ENCODE measurements around the gene NOXA1. TPM values are rescaled to one million over a fixed set of nuclear protein-coding genes. Genes with fewer than 3 reads are reported as not detected.

The NOXA1 gene
- total RNA-seq, 1 donor from 2014 or later, result 6.9 TPM

DNA sequence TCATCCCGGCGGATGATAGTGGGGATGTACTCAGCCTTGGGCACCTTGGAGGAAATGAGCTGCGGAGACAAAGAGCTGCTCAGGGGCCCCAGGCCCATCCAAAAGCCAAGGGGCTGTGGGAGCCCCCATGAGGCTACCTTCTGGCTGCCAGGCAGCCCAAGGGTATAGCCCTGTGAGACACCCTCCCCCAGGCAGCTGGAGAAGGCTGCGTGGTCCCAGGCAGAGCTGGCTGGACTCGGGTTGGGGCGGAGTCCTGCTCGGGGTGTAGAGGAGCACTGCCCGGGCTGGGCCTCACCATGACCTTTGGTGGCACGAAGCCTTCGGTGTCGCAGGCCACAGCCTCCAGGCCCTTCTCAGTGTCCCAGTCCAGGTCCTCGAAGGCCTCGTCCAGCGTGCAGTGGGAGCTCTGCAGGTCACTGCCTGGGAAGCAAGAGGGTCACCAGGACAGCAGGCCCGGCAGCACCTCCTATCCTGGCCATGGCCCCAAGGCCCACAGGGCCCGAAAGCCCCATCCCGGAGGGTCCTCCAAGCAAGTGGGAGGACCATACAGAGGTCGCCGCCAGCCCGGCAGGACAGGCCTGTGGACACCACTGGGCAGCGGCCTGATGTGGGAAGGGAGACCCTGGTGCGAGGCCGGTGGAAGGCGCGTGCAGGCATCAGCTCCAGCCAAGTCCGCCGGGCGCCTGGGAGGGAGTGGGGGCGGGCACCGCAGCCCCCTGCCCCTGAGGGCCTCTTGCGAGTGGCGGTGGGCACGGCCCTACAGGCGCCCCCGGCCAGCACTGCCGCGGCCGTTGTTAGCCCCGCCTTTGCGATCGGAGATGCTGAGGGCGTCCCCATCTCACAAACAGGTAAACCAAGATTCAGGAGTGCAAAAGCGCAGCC lies 29.8 kb downstream of the NOXA1 start:
- ATAC-seq (peak; percentile 2), DNase-seq (peak; percentile 63)
- no peaks in the 10 kb centered on the region for H3K9me3 ChIP-seq
- no peaks in the 10 kb centered on the region for H3K36me3 ChIP-seq
- H3K27ac ChIP-seq, result no peak overlapping the region
- intact Hi-C loops (cut with DNase I), result no loop called here
- H3K4me3 ChIP-seq, result peak overlapping the region; percentile 52
- TF ChIP-seq, protein P1, sequence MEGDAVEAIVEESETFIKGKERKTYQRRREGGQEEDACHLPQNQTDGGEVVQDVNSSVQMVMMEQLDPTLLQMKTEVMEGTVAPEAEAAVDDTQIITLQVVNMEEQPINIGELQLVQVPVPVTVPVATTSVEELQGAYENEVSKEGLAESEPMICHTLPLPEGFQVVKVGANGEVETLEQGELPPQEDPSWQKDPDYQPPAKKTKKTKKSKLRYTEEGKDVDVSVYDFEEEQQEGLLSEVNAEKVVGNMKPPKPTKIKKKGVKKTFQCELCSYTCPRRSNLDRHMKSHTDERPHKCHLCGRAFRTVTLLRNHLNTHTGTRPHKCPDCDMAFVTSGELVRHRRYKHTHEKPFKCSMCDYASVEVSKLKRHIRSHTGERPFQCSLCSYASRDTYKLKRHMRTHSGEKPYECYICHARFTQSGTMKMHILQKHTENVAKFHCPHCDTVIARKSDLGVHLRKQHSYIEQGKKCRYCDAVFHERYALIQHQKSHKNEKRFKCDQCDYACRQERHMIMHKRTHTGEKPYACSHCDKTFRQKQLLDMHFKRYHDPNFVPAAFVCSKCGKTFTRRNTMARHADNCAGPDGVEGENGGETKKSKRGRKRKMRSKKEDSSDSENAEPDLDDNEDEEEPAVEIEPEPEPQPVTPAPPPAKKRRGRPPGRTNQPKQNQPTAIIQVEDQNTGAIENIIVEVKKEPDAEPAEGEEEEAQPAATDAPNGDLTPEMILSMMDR (IDR thresholded peaks at IDR 0.05), result no peak
- peaks cover 20% of the 10 kb centered on the region for H3K4me1 ChIP-seq
- no peaks in the 10 kb centered on the region for H3K27me3 ChIP-seq (ENCODE audit: low read depth)

DNA sequence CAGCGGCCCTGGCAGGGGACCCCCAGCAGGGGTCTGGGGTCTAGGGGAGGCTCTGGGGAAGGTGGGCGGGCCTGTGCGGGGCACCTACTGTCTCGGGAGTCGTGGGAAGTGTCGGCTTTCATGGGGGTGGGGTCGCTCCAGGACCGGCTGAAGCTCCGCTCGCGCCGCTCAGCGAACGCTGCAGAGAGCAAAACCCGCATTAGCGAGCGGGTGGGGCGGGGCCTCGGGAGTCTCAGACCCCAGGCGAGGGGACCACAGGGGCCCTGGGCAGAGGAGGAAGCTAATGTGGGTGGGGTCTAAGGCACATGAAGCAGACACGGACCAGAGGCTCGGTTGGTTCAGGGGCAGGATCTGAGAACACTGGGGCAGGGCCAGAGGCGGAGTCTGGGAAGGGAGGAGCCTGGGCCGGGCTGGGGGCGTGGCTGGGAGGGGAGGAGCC lies 30.5 kb downstream of the NOXA1 start:
- peak overlapping the region; percentile 52 for H3K4me3 ChIP-seq
- peaks cover 27% of the 10 kb centered on the region for H3K4me1 ChIP-seq
- intact Hi-C loops (cut with DNase I), result no loop called here
- no peak overlapping the region for H3K27ac ChIP-seq
- peak; percentile 82 to 84 for ATAC-seq
- no peaks in the 10 kb centered on the region for H3K27me3 ChIP-seq (ENCODE audit: low read depth)
- TF ChIP-seq, protein P1 (IDR thresholded peaks at IDR 0.05), result no peak
- no peaks in the 10 kb centered on the region for H3K9me3 ChIP-seq
- no peaks in the 10 kb centered on the region for H3K36me3 ChIP-seq
- peak; percentile 87 for DNase-seq

DNA sequence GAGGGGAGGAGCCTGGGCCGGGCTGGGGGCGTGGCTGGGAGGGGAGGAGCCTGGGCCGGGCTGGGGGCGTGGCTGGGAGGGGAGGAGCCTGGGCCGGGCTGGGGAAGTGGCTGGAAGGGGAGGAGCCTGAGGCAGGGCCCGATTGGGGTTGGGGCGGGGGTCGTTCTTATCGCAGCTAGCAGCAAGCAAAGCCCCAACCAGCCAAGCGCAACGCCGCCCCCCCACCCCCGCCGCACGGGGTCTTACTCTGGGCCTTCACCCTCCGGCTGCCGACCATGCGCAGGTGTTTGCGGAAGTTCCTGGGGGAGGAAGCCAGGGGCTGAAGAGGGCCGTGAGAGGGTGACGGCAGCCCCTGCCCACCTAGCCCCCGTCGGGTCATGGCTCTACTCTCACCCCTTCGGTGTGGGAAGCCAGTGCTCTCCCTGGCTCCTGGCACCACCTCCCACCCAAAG lies 31.0 kb downstream of the NOXA1 start:
- ATAC-seq (peak; percentile 65 to 66), DNase-seq (peak; percentile 84)
- intact Hi-C loops (cut with DNase I), result no loop called here
- Histone ChIP-seq H3K36me3 (no peaks in the 10 kb centered on the region), H3K27ac (peak overlapping the region; percentile 84), H3K9me3 (no peaks in the 10 kb centered on the region), H3K4me3 (peak overlapping the region; percentile 62), H3K4me1 (peaks cover 28% of the 10 kb centered on the region), H3K27me3 (ENCODE audit: low read depth) (no peaks in the 10 kb centered on the region)
- TF ChIP-seq, protein P1 (IDR thresholded peaks at IDR 0.05), result no peak

DNA sequence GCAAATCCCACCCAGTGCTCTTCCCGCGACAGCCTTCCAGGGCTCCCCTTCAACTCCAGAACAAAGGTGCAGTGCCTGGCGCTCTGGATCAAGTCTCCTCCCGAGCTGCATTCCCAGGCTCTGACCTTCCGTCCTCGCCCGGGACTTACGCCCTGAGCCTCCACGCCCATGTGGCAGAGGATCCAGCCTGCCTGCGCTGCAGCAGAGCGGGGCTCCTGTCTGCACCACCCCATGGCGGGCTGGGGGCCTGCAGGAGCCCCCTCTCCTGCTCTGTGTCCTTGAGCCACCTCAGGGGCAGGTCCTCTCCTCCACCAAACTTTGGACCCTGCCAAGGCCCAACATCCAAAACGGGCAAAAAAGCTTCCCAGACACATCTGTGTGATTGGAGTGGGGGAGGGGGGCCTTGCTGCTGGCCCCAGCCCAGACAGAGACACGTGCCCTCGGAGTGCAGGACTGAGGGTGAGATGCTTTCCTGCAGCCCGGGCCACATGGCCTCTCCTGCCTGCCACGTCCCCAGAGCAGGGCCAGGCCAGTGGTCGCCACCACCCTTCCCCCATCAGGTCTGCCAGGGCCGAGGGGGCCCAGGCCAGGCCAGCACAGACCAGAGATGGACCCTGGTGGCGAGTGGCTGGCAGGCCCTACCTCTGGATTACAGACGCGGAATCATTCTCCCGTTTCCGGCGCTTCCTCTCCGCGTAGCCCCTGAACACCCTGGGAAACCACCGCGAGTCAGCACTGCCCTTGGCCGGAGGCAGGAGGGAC lies 31.6 kb downstream of the NOXA1 start:
- Histone ChIP-seq H3K4me3 (peak overlapping the region; percentile 62), H3K9me3 (no peaks in the 10 kb centered on the region), H3K27me3 (ENCODE audit: low read depth) (no peaks in the 10 kb centered on the region), H3K27ac (peak overlapping the region; percentile 84), H3K36me3 (no peaks in the 10 kb centered on the region), H3K4me1 (peaks cover 33% of the 10 kb centered on the region)
- peak; percentile 63 for DNase-seq
- peak; percentile 4 for ATAC-seq
- TF ChIP-seq, protein P1 (IDR thresholded peaks at IDR 0.05), result no peak
- intact Hi-C loops (cut with DNase I), result no loop called here

DNA sequence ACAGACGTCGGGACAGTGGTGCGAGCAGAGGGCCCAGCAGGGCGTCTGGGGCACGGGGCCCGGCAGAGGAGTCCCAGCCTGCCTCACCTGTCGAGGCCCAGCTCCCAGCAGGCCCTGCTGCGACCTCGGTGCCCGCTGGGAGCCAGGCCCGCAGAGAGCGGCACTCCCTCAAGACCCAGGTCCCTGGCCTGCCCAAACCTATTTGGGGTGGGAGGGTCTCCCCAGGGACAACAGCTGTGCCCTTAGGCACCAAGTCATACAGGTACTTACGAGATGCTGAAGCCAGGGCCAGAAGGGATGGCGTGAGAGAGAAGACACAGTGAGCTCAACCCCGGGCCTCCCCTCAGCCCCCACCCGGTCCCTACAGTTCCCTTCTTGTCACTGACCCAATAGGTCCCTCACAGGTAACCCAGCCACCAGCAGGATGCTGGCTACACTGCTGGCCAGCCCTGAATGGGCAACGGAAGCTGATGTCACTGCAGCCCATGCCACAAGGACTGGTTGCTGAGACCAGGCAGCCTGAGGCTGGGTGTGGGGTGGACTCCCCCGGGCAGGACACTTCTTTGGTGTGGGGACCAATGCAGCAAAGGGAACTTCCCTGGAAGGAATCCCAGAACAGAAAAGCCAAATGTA lies 32.3 kb downstream of the NOXA1 start:
- DNase-seq (peak; percentile 48), ATAC-seq (no peak)
- peaks cover 34% of the 10 kb centered on the region for H3K4me1 ChIP-seq
- no peaks in the 10 kb centered on the region for H3K36me3 ChIP-seq
- H3K27me3 ChIP-seq (ENCODE audit: low read depth), result no peaks in the 10 kb centered on the region
- TF ChIP-seq, protein P1 (IDR thresholded peaks at IDR 0.05), result no peak
- H3K4me3 ChIP-seq, result no peak overlapping the region
- H3K9me3 ChIP-seq, result no peaks in the 10 kb centered on the region
- intact Hi-C loops (cut with DNase I), result no loop called here
- no peak overlapping the region for H3K27ac ChIP-seq
